Limb (tissue), 2 donors: ENCODE measurements around the gene SMIM8.

Experiments
- DNase-seq, 2 donors: peaks; one replicate each; pipeline ENCODE4 v3.0.0-alpha.2; 2016; ENCODE audit errors: extremely low spot score in 2 of 2

Gene SMIM8

GRCh38 chr6:87391334-87391733, 68.9 kb downstream of the SMIM8 start:
- no peak for DNase-seq
